HG02840 (cell line): Measurements from ENCODE around the gene CLCN5.

Experiments
- ATAC-seq: cut with Tn5 transposase; IDR thresholded peaks from one replicate; pipeline ENCODE4 v1.9.1; 2021; ENCODE audit warnings: mild to moderate bottlenecking, moderate library complexity, moderate number of reproducible peaks; ENCODE audit not compliant: unreplicated experiment, low FRiP score

CLCN5 gene

DNA sequence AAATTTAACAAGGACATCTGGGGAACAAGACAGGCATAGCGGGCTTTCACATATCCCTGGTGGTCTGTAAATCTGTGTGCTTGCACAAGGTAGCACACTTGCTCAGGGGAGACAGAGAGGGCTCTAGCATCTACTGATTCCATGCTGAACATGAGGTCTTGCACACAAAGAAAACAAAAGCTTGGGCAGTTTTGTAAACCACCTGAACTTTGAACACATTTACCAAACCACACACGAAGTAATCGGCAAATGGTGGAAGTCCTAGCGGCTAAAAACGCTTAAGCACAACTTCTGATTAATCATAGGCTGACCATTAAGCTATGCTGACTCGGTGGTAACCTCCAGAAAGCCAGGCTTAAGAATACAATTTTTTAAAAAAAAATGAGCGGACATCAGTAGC, 225.6 kb downstream of the CLCN5 start:
- ATAC-seq, result no peak
